Adrenal gland (tissue), 12 donors: ENCODE data around the gene BCLAF3. TPM values are rescaled to one million over a fixed set of nuclear protein-coding genes. Genes with fewer than 3 reads are reported as not detected.

ENCODE experiments used
- DNase-seq, 7 donors: peaks; one replicate each; pipeline ENCODE4 v3.0.0-alpha.2; 2019 to 2020
- H3K27ac ChIP-seq, 5 donors: fragments of 200-600 bp; sonication (generic) in 4 of 5; 1 replicate in 3 of 5; 2 replicates in 2 of 5; pipeline versions ENCODE4 v1.5.1 to v1.8.0; 2016 to 2020; ENCODE audit warnings: mild to moderate bottlenecking in 1 of 5
- H3K27me3 ChIP-seq: fragments of 200-600 bp; 2 replicates; pipeline ENCODE4 v1.8.0; 2021
- H3K36me3 ChIP-seq, 2 donors: fragments of 200-600 bp; replicated peaks in 1 of 2; 1 replicate in 1 of 2; 2 replicates in 1 of 2; pipeline versions ENCODE4 v1.5.1 to v1.8.0; 2018 to 2022
- H3K4me1 ChIP-seq, 2 donors: fragments of 200-600 bp; replicated peaks in 1 of 2; 1 replicate in 1 of 2; 2 replicates in 1 of 2; pipeline versions ENCODE4 v1.5.1 to v1.8.0; 2018 to 2021
- H3K4me3 ChIP-seq, 4 donors: fragments of 200-600 bp; sonication (generic) in 3 of 4; one replicate each; pipeline ENCODE4 v1.5.1; 2016 to 2018
- H3K9me3 ChIP-seq, 3 donors: fragments of 200-600 bp; sonication (generic) in 1 of 3; replicated peaks in 1 of 3; 1 replicate in 2 of 3; 2 replicates in 1 of 3; pipeline versions ENCODE4 v1.5.1 to v1.8.0; 2016 to 2021
- POLR2A ChIP-seq, 2 donors: fragments of 450-650 bp; IDR thresholded peaks; one replicate each; pipeline ENCODE4 v1.6.1; 2017; ENCODE audit warnings: antibody characterized with exemption in 2 of 2, mild to moderate bottlenecking in 2 of 2, moderate library complexity in 1 of 2
- WGBS, 4 donors: extraction: QIAGEN DNeasy Blood & Tissue Kit in 2 of 4; methylation state at CpG; one replicate each; pipeline versions ENCODE4 v1.1.5 to v1.1.7; 2013 to 2017; 5-methylcytosine and 5-hydroxymethylcytosine counted together
- intact Hi-C, 2 donors: fragments of 100-400 bp; cut with DNase I; formaldehyde crosslinking; loops; one replicate each; pipeline versions ENCODE4 v1.14.1 to v1.15.0; 2022 to 2023
- polyA plus RNA-seq, 3 donors: library from polyadenylated mRNA; stranded (reverse); fragments of 200-250 nt in 2 of 3; fragments of 350-450 nt in 1 of 3; fragmentation: Illumina TruSeq in 1 of 3; extraction: RNeasy Lipid Tissue Mini Kit (QIAGEN cat#74804) in 1 of 3; gene quantifications; one replicate each; pipeline ENCODE4 v1.2.3, GENCODE V29; 2013 to 2014
- total RNA-seq, 9 donors: library from RNA; depleted of rRNA in 4 of 9; stranded (reverse); fragments of >200 nt in 4 of 9; fragments of 120-200 nt in 1 of 9; fragmentation: NEBNext Ultra II Directional in 1 of 9; extraction: Animal tissue kit (Norgen Biotek cat#: 25700) in 1 of 9; gene quantifications; one replicate each; pipeline versions ENCODE4 v1.1.0 to v1.2.4, GENCODE V29; 2013 to 2023
- TF ChIP-seq, protein P1 (sequence below), 6 experiments: fragments of 450-650 bp in 4 of 6; fragments of 200-600 bp in 2 of 6; sonication (generic) in 1 of 6; IDR thresholded peaks; 1 replicate in 5 of 6; 2 replicates in 1 of 6; pipeline versions ENCODE4 v1.5.1 to v1.8.0; 2016 to 2021; ENCODE audit warnings: antibody characterized with exemption in 6 of 6, mild to moderate bottlenecking in 2 of 6, moderate library complexity in 1 of 6
- donor health status: healthy with polysubstance abuse.
- donor health status: Bipolar disorder and iron deficiency.
- donor health status: DM: yes; HTN: yes; CAD: no.
- donor health status: DM: no; HTN: no; CAD: no.
- donor health status: DM: no; HTN: no; CAD: no.
- donor health status: DM: yes; HTN: yes; CAD: no.

Gene BCLAF3
- total and polyA plus RNA-seq, 12 donors, result 1.4 to 9.1 (median 5.4) TPM

- TF ChIP-seq, protein P1, sequence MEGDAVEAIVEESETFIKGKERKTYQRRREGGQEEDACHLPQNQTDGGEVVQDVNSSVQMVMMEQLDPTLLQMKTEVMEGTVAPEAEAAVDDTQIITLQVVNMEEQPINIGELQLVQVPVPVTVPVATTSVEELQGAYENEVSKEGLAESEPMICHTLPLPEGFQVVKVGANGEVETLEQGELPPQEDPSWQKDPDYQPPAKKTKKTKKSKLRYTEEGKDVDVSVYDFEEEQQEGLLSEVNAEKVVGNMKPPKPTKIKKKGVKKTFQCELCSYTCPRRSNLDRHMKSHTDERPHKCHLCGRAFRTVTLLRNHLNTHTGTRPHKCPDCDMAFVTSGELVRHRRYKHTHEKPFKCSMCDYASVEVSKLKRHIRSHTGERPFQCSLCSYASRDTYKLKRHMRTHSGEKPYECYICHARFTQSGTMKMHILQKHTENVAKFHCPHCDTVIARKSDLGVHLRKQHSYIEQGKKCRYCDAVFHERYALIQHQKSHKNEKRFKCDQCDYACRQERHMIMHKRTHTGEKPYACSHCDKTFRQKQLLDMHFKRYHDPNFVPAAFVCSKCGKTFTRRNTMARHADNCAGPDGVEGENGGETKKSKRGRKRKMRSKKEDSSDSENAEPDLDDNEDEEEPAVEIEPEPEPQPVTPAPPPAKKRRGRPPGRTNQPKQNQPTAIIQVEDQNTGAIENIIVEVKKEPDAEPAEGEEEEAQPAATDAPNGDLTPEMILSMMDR (IDR thresholded peaks at IDR 0.05), result no peak
- TF ChIP-seq POLR2A (IDR thresholded peaks at IDR 0.05), result no peak
Observed at GRCh38 chrX:19990151-19990555, 708 bp downstream of the BCLAF3 start.

DNA sequence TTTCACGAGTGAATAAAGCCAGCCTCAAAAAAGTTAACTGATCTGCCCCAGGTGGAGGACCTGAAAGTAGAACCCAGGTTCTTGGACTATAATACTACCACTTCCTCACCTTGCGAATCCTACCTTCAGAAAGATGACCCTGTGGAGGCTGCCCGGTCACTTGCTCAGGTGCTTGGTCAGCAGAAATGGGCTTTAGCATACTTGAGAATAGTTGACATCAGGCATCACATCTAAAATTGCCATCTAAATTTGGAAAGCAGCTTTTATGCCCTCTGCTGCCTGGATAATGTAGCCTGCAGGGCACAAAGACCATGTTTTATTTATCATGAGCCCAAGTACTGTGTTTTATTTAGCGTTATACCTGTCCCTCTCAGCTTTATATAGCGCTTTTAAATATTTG lies 3.0 kb downstream of the BCLAF3 start:
- H3K4me3 ChIP-seq, result no peak overlapping the region
- no peaks in the 10 kb centered on the region for H3K9me3 ChIP-seq
- no peaks in the 10 kb centered on the region for H3K27me3 ChIP-seq
- DNase-seq, result no peak
- no peak overlapping the region for H3K27ac ChIP-seq
- H3K4me1 ChIP-seq, result no peaks in the 10 kb centered on the region
- TF ChIP-seq, protein P1 (IDR thresholded peaks at IDR 0.05), result no peak
- TF ChIP-seq POLR2A (IDR thresholded peaks at IDR 0.05), result no peak
- H3K36me3 ChIP-seq, result no peaks in the 10 kb centered on the region
- intact Hi-C loops, result no loop called here
- 83 to 93% (median 88%) methylated on average over 4 to 5 of the region's 5 CpGs for WGBS, 4 donors

More at GRCh38 chrX:19990151-19990555, 708 bp downstream of the BCLAF3 start:
- Histone ChIP-seq H3K4me1 (no peaks in the 10 kb centered on the region), H3K36me3 (no peaks in the 10 kb centered on the region), H3K27me3 (peaks cover 6% of the 10 kb centered on the region), H3K9me3 (no peaks in the 10 kb centered on the region), H3K27ac (peak overlapping the region in 3 of 5 donors; percentile 43 to 95 (median 65)), H3K4me3 (peak overlapping the region in 3 of 4 donors; percentile 25 to 85 (median 43))
- intact Hi-C loops, result loop anchor here in 1 of 2 donors (5.0 kb wide), 1 partner anchor 88 kb away; no protein-coding TSS in a partner anchor
- peak in 2 of 7 donors; percentile 21 to 47 for DNase-seq
- 2 to 20% (median 11%) methylated on average over 6 to 25 of the region's 25 CpGs for whole genome bisulfite sequencing, 4 donors

- TF ChIP-seq POLR2A (IDR thresholded peaks at IDR 0.05), result no peak
- TF ChIP-seq, protein P1 (IDR thresholded peaks at IDR 0.05), result no peak
- H3K4me3 ChIP-seq, result no peak overlapping the region
- H3K27ac ChIP-seq, result no peak overlapping the region
- H3K9me3 ChIP-seq, result no peaks in the 10 kb centered on the region
- no peaks in the 10 kb centered on the region for H3K27me3 ChIP-seq
- H3K4me1 ChIP-seq, result no peaks in the 10 kb centered on the region
- H3K36me3 ChIP-seq, result no peaks in the 10 kb centered on the region
- 67 to 80% (median 70%) methylated on average over 3 of the region's 3 CpGs for WGBS, 4 donors
- intact Hi-C loops, result no loop called here
- DNase-seq, result no peak
Observed at GRCh38 chrX:19986531-19986930, 4.3 kb downstream of the BCLAF3 start.

DNA sequence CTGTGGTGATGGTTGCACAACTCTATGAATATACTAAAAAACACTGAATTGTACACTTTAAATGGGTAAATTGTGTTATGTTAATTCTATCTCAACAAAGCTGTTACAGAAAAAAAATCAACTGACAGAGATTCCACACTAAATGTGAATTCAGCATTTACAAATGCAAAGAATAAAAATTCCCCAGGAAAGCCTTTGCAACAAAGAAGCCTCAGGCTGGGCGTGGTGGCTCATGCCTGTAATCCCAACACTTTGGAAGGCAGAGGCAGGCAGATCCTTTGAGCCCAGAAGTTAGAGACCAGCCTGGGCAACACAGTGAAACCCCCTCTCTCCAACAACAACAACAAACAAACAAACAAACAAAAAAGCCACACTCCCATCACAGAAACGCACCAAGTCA lies 8.9 kb downstream of the BCLAF3 start:
- intact Hi-C loops, result no loop called here
- Histone ChIP-seq H3K4me3 (no peak overlapping the region), H3K27me3 (no peaks in the 10 kb centered on the region), H3K36me3 (no peaks in the 10 kb centered on the region), H3K4me1 (no peaks in the 10 kb centered on the region), H3K27ac (no peak overlapping the region), H3K9me3 (no peaks in the 10 kb centered on the region)
- 69 to 96% (median 86%) methylated on average over 2 of the region's 2 CpGs for WGBS, 4 donors
- TF ChIP-seq, protein P1 (IDR thresholded peaks at IDR 0.05), result no peak
- TF ChIP-seq POLR2A (IDR thresholded peaks at IDR 0.05), result no peak
- DNase-seq, result no peak
